OCI-LY7 (cell line): ENCODE measurements around the gene PIEZO2. TPM values are rescaled to one million over a fixed set of nuclear protein-coding genes. Genes with fewer than 3 reads are reported as not detected.

Experiments used
- BruUV-seq: library from RNA; stranded (reverse); fragments of 400-500 nt; replicated peaks from 2 replicates; lab custom pipeline; 2021; lab: Mats Ljungman, UMichigan
- CTCF ChIA-PET: fragments of 300-600 bp; sonication (Branson Sonifier 250); formaldehyde crosslinking; loops from one replicate; lab custom pipeline; 2022; ENCODE audit warnings: antibody characterized with exemption; ENCODE audit not compliant: unreplicated experiment; lab: Charles Lee
- POLR2A ChIA-PET: fragments of 300-600 bp; sonication (Branson Sonifier 250); formaldehyde crosslinking; loops from one replicate; lab custom pipeline; 2022; ENCODE audit warnings: antibody characterized with exemption; lab: Charles Lee
- DNase-seq: peaks from one replicate; pipeline ENCODE4 v3.0.0-alpha.2; 2015; ENCODE audit warnings: low spot score
- H2AFZ ChIP-seq: fragments of 200-600 bp; sonication (generic), shearing (Covaris generic); 2 replicates; pipeline ENCODE4 v1.6.1; 2014; ENCODE audit warnings: mild to moderate bottlenecking, antibody characterized with exemption, low read length, moderate library complexity
- H3K27ac ChIP-seq: fragments of 200-600 bp; sonication (generic); 2 replicates; pipeline ENCODE4 v1.5.1; 2014; ENCODE audit warnings: mixed run types, low read depth, mild to moderate bottlenecking, moderate library complexity, low read length, inconsistent platforms; ENCODE audit not compliant: poor library complexity, severe bottlenecking
- H3K36me3 ChIP-seq: fragments of 200-600 bp; sonication (generic); 2 replicates; pipeline ENCODE4 v1.6.1; 2014; ENCODE audit warnings: mild to moderate bottlenecking, antibody characterized with exemption, low read length, moderate library complexity, mixed read lengths; ENCODE audit not compliant: insufficient read depth
- H3K4me1 ChIP-seq: fragments of 200-600 bp; sonication (generic); 2 replicates; pipeline ENCODE4 v1.5.1; 2014; ENCODE audit warnings: mild to moderate bottlenecking, low read length; ENCODE audit not compliant: insufficient read depth, poor library complexity, severe bottlenecking
- H3K4me2 ChIP-seq: fragments of 200-600 bp; sonication (generic); 2 replicates; pipeline ENCODE4 v1.6.1; 2014; ENCODE audit warnings: mild to moderate bottlenecking, low read length
- H3K4me3 ChIP-seq: fragments of 200-600 bp; sonication (generic); 2 replicates; pipeline ENCODE4 v1.5.1; 2014; ENCODE audit warnings: mild to moderate bottlenecking, low read depth, low read length; ENCODE audit not compliant: poor library complexity, severe bottlenecking
- H3K79me2 ChIP-seq: fragments of 200-600 bp; sonication (generic); 2 replicates; pipeline ENCODE4 v1.6.1; 2016; ENCODE audit warnings: low read depth, mild to moderate bottlenecking, low read length, moderate library complexity, mixed read lengths; ENCODE audit not compliant: insufficient read depth
- H3K9me2 ChIP-seq: fragments of 200-600 bp; sonication (generic); 2 replicates; pipeline ENCODE4 v1.6.1; 2016; ENCODE audit warnings: mild to moderate bottlenecking, low read length, mixed read lengths; ENCODE audit not compliant: insufficient read depth
- H3K9me3 ChIP-seq: fragments of 200-600 bp; sonication (generic); 2 replicates; pipeline ENCODE4 v1.6.1; 2014; ENCODE audit warnings: mild to moderate bottlenecking, mixed run types, low read length, mixed read lengths
- H4K20me1 ChIP-seq: fragments of 200-600 bp; sonication (generic); 2 replicates; pipeline ENCODE4 v1.6.1; 2014; ENCODE audit warnings: mild to moderate bottlenecking, antibody characterized with exemption, low read length, moderate library complexity, mixed read lengths; ENCODE audit not compliant: insufficient read depth
- EZH2phosphoT487 ChIP-seq: fragments of 200-600 bp; sonication (generic); IDR thresholded peaks from 2 replicates; pipeline ENCODE4 v1.6.1; 2018; ENCODE audit warnings: low read depth, borderline replicate concordance, mild to moderate bottlenecking, mixed run types, antibody characterized with exemption, low read length, moderate library complexity, mixed read lengths
- intact Hi-C: fragments of 100-400 bp; cut with micrococcal nuclease; formaldehyde crosslinking; loops from one replicate; pipeline ENCODE4 v1.10.0; 2022; ENCODE audit not compliant: unreplicated experiment
- total RNA-seq, 2 experiments: library from RNA; depleted of rRNA in 1 of 2; stranded (reverse); fragments of >200 nt in 1 of 2; shearing (Covaris generic) in 1 of 2; gene quantifications; 2 replicates each; pipeline ENCODE4 v1.2.3, GENCODE V29; 2014 to 2022
- TF ChIP-seq, protein P1 (sequence below): fragments of 200-600 bp; sonication (generic); conservative IDR thresholded peaks from 2 replicates; pipeline ENCODE4 v1.5.1; 2014; ENCODE audit warnings: mild to moderate bottlenecking, antibody characterized with exemption, low read length, moderate library complexity, mixed read lengths

The PIEZO2 gene
- total RNA-seq, 2 experiments from 2014 or later, result 0.95 to 3.3 TPM

DNA sequence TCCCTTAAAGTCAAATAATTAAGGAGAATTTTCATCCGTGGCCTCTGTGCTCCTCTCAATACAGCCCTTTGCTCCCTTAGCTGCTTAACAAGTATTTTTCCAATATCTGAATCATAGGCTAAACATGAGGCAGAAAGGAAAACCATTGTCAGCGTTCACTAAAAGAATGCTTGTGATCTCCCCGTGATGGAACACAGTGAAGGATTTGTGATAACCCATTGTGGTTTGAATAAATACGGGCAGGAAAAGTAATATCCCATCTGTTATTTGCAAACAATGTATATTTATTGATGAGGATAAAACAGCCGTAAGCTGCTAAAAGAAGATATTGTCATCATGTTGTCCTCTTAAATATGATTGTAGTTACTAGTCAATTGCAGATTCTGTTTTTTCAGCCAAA lies 365.4 kb downstream of the PIEZO2 start:
- BruUV-seq, result no TSS peak
- Histone ChIP-seq H3K79me2 (no peaks in the 10 kb centered on the region), H3K27ac (no peak overlapping the region), H4K20me1 (no peaks in the 10 kb centered on the region), H3K4me1 (no peaks in the 10 kb centered on the region), H3K9me2 (no peaks in the 10 kb centered on the region), H3K9me3 (no peaks in the 10 kb centered on the region), H3K4me3 (no peak overlapping the region), H3K4me2 (no peak overlapping the region), H3K36me3 (no peaks in the 10 kb centered on the region), H2AFZ (no peak overlapping the region)
- ChIA-PET POLR2A (no interaction called here), CTCF (no interaction called here)
- TF ChIP-seq, protein P1, sequence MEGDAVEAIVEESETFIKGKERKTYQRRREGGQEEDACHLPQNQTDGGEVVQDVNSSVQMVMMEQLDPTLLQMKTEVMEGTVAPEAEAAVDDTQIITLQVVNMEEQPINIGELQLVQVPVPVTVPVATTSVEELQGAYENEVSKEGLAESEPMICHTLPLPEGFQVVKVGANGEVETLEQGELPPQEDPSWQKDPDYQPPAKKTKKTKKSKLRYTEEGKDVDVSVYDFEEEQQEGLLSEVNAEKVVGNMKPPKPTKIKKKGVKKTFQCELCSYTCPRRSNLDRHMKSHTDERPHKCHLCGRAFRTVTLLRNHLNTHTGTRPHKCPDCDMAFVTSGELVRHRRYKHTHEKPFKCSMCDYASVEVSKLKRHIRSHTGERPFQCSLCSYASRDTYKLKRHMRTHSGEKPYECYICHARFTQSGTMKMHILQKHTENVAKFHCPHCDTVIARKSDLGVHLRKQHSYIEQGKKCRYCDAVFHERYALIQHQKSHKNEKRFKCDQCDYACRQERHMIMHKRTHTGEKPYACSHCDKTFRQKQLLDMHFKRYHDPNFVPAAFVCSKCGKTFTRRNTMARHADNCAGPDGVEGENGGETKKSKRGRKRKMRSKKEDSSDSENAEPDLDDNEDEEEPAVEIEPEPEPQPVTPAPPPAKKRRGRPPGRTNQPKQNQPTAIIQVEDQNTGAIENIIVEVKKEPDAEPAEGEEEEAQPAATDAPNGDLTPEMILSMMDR, result no peak
- no peak for TF ChIP-seq EZH2phosphoT487
- no peak for DNase-seq
- intact Hi-C loops, result loop anchor here (10.0 kb wide), 2 partner anchors 219 to 731 kb away; no protein-coding TSS in a partner anchor

GRCh38 chr18:10776493-10776892 lies 372.9 kb downstream of the PIEZO2 start:
- no peak overlapping the region for H3K4me3 ChIP-seq
- no peak overlapping the region for H2AFZ ChIP-seq
- TF ChIP-seq, protein P1, result no peak
- TF ChIP-seq EZH2phosphoT487, result no peak
- no peaks in the 10 kb centered on the region for H3K9me3 ChIP-seq
- no peak for DNase-seq
- H3K9me2 ChIP-seq, result no peaks in the 10 kb centered on the region
- no TSS peak for BruUV-seq
- ChIA-PET POLR2A (no interaction called here), CTCF (no interaction called here)
- intact Hi-C loops, result no loop called here
- no peaks in the 10 kb centered on the region for H3K4me1 ChIP-seq
- no peak overlapping the region for H3K4me2 ChIP-seq
- H3K36me3 ChIP-seq, result no peaks in the 10 kb centered on the region
- no peaks in the 10 kb centered on the region for H3K79me2 ChIP-seq
- no peaks in the 10 kb centered on the region for H4K20me1 ChIP-seq
- no peak overlapping the region for H3K27ac ChIP-seq

DNA sequence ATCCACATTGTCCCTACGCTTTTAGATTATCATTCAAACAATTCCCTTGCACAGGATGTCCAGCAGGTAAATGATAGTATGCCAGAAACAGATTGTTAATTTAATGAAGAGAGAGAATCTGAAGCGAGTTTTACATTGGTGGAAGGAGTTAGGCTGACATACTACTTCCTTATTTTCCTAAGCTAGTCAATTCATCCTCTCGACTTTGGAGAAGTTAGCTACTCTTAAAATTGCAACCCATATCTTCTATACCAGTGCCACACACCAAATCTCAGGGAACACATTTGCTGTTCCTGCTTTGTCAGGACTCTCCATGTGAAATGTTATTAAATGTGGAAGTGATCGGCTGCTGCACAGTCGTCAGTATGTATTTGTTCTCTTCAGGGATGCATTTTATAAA lies 374.3 kb downstream of the PIEZO2 start:
- H3K27ac ChIP-seq, result no peak overlapping the region
- H3K9me3 ChIP-seq, result no peaks in the 10 kb centered on the region
- POLR2A ChIA-PET, result interaction anchor here (0.7 to 1.2 kb wide), 3 partner anchors 12 to 297 kb away, joined by 3 to 6 read pairs (median 5); no protein-coding TSS in a partner anchor
- CTCF ChIA-PET, result no interaction called here
- no peaks in the 10 kb centered on the region for H4K20me1 ChIP-seq
- no peaks in the 10 kb centered on the region for H3K4me1 ChIP-seq
- no peaks in the 10 kb centered on the region for H3K79me2 ChIP-seq
- H3K4me3 ChIP-seq, result no peak overlapping the region
- H2AFZ ChIP-seq, result no peak overlapping the region
- H3K9me2 ChIP-seq, result no peaks in the 10 kb centered on the region
- DNase-seq, result no peak
- no peak overlapping the region for H3K4me2 ChIP-seq
- no peak for TF ChIP-seq EZH2phosphoT487
- TF ChIP-seq, protein P1, result no peak
- intact Hi-C loops, result no loop called here
- BruUV-seq, result no TSS peak
- no peaks in the 10 kb centered on the region for H3K36me3 ChIP-seq
